ENCODE measurements around the gene LACTB. TPM values are rescaled to one million over a fixed set of nuclear protein-coding genes. Genes with fewer than 3 reads are reported as not detected.

The LACTB gene
- total RNA-seq, 6 experiments from 2014 or later = 16.4 to 34.8 (median 21.5) TPM

DNA sequence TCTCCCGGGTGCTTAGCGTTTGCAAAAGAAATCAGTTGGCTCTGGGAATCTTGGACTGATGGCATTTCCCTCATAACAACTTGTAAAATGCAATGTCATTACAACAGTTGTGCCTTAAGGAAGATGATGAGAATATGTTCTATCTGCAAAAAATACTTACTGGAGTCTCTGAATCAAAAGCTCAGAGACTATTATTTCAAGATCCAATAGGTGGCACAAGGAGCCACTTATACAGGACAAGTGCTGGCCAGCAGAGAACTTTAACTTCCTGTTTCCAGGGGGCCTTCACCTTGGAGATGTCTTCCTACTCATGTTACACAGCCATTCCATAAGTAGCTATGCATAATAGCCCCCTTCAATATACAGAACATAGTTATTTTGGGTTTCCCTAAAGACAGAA is 44.6 kb downstream of the LACTB start:
- no peak for TF ChIP-seq POLR2A (IDR thresholded peaks at IDR 0.05)
- TF ChIP-seq, protein P1, sequence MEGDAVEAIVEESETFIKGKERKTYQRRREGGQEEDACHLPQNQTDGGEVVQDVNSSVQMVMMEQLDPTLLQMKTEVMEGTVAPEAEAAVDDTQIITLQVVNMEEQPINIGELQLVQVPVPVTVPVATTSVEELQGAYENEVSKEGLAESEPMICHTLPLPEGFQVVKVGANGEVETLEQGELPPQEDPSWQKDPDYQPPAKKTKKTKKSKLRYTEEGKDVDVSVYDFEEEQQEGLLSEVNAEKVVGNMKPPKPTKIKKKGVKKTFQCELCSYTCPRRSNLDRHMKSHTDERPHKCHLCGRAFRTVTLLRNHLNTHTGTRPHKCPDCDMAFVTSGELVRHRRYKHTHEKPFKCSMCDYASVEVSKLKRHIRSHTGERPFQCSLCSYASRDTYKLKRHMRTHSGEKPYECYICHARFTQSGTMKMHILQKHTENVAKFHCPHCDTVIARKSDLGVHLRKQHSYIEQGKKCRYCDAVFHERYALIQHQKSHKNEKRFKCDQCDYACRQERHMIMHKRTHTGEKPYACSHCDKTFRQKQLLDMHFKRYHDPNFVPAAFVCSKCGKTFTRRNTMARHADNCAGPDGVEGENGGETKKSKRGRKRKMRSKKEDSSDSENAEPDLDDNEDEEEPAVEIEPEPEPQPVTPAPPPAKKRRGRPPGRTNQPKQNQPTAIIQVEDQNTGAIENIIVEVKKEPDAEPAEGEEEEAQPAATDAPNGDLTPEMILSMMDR (IDR thresholded peaks at IDR 0.05) = peak; percentile 9 to 23 (median 17)
- H3K4me3 ChIP-seq = no peak overlapping the region
- ATAC-seq (peak in 2 of 4 donors; percentile 44 to 65), DNase-seq (no peak)
- H3K27me3 ChIP-seq = no peaks in the 10 kb centered on the region
- WGBS (ENCODE audit: insufficient coverage, low coverage, low lambda C conversion rate, missing lambda C conversion rate) = 100% methylated on average over 2 of the region's 2 CpGs
- no peaks in the 10 kb centered on the region for H3K9me3 ChIP-seq
- intact Hi-C loops (cut with DNase I) = no loop called here
- H3K4me1 ChIP-seq = no peaks in the 10 kb centered on the region
- H3K27ac ChIP-seq = no peak overlapping the region
- H3K36me3 ChIP-seq = no peaks in the 10 kb centered on the region

DNA sequence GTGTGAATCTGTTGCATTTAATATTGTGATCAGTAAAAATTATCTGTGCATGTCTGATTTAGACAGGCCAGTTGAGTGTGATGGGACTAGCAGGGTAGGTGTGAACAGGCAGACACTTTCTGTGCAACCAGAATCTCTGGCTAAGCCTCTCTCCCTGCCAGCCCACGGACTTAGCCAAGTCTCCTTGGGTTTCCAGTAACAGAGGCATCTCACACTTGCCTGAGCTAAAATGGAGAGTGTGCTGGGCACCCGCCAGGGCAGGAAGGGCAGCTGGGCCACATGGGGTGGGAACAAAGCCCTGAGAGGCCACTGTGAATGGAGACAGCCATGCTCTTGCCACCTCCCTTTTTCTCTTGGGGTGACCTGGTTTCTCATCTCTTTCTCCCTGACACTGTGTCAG is 48.1 kb downstream of the LACTB start:
- no peak overlapping the region for H3K27ac ChIP-seq
- intact Hi-C loops (cut with DNase I) = no loop called here
- no peak for DNase-seq
- no CpG with 5 or more reads among the region's 2 CpGs for WGBS (ENCODE audit: insufficient coverage, low coverage, low lambda C conversion rate, missing lambda C conversion rate)
- TF ChIP-seq, protein P1 (IDR thresholded peaks at IDR 0.05) = no peak
- TF ChIP-seq POLR2A (IDR thresholded peaks at IDR 0.05) = no peak
- H3K36me3 ChIP-seq = no peaks in the 10 kb centered on the region
- H3K4me1 ChIP-seq = no peaks in the 10 kb centered on the region
- no peaks in the 10 kb centered on the region for H3K9me3 ChIP-seq
- H3K4me3 ChIP-seq = no peak overlapping the region
- no peaks in the 10 kb centered on the region for H3K27me3 ChIP-seq
- no peak for ATAC-seq

DNA sequence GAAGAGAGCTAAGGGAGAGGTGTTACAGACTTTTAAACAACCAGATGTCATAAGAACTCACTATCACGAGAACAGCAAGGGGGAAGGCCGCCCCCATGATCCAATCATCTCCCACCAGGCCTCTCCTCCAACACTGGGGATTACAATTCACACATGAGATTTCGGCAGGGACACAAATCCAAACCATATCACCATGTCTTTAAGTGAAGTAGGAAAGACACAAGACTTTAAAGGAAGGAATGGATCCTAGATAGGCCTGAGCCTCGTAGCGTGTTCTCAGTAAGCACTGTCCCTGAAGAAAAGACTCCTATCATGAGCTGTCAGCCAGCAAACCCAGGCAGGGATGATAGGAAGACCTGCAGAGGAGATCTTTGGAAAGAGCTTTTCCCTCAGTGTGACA is 50.7 kb downstream of the LACTB start:
- Histone ChIP-seq H3K27me3 (no peaks in the 10 kb centered on the region), H3K27ac (no peak overlapping the region), H3K4me1 (no peaks in the 10 kb centered on the region), H3K4me3 (no peak overlapping the region), H3K9me3 (no peaks in the 10 kb centered on the region), H3K36me3 (no peaks in the 10 kb centered on the region)
- DNase-seq (no peak), ATAC-seq (no peak)
- WGBS (ENCODE audit: insufficient coverage, low coverage, low lambda C conversion rate, missing lambda C conversion rate) = 94% methylated on average over 4 of the region's 5 CpGs
- TF ChIP-seq, protein P1 (IDR thresholded peaks at IDR 0.05) = no peak
- no peak for TF ChIP-seq POLR2A (IDR thresholded peaks at IDR 0.05)
- intact Hi-C loops (cut with DNase I) = no loop called here

DNA sequence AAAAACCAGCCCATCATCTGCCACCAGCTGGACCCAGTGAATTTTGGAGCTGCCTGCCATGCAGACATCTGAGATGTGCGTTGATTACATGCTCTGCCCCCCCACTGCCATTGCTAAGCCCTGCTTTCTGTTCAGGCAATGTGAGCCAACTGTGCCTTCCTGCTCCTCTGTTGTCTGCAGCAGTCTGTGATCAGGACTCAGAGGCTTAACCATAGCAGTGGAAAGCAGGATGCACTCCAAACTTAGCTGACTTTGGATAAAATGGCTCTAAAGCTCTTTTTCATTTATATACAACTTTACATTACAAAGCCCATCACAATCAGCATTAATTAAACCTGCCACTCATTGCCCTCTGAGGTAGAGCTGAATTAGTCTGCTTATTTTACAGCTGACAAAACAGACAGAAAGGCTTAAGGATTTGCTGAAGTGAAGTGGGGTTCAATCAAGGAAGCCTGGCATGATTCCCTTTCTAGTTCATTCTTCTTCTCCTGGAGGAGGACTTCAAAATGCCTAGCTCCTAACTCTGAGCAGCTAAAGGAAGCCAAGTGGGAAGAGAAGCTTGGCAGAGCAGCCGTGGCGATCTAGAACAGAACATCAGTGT is 51.3 kb downstream of the LACTB start:
- no peaks in the 10 kb centered on the region for H3K4me1 ChIP-seq
- no peak overlapping the region for H3K27ac ChIP-seq
- ATAC-seq = no peak
- WGBS (ENCODE audit: insufficient coverage, low coverage, low lambda C conversion rate, missing lambda C conversion rate) = 90% methylated on average over 2 of the region's 3 CpGs
- H3K4me3 ChIP-seq = no peak overlapping the region
- intact Hi-C loops (cut with DNase I) = no loop called here
- no peak for DNase-seq
- H3K36me3 ChIP-seq = no peaks in the 10 kb centered on the region
- H3K27me3 ChIP-seq = no peaks in the 10 kb centered on the region
- H3K9me3 ChIP-seq = no peaks in the 10 kb centered on the region
- TF ChIP-seq POLR2A (IDR thresholded peaks at IDR 0.05) = no peak
- TF ChIP-seq, protein P1 (IDR thresholded peaks at IDR 0.05) = no peak

DNA sequence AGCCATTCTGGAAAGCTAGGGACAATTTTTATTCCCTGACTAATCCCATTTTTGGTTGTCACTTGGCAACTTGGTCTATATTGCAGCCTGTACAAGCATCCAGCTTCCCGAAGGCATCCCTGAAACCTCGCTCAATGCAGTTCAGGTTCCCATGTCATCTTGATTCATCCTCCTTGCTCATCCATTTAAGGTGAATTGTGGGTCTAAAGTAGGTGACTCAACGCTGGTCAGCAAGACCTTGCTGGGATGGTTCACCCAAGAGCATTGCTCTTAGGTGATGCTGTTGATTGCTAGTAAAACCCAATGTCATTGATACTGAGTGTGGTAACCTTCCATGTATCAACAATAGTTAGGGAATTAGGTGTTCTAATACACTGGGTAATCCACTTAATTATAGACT is 54.6 kb downstream of the LACTB start:
- no peak for ATAC-seq
- no peak for DNase-seq
- WGBS (ENCODE audit: insufficient coverage, low coverage, low lambda C conversion rate, missing lambda C conversion rate) = 50% methylated on average over 2 of the region's 3 CpGs
- TF ChIP-seq, protein P1 (IDR thresholded peaks at IDR 0.05) = no peak
- TF ChIP-seq POLR2A (IDR thresholded peaks at IDR 0.05) = no peak
- no peaks in the 10 kb centered on the region for H3K4me1 ChIP-seq
- H3K9me3 ChIP-seq = no peaks in the 10 kb centered on the region
- H3K27me3 ChIP-seq = no peaks in the 10 kb centered on the region
- intact Hi-C loops (cut with DNase I) = no loop called here
- no peaks in the 10 kb centered on the region for H3K36me3 ChIP-seq
- H3K4me3 ChIP-seq = no peak overlapping the region
- H3K27ac ChIP-seq = no peak overlapping the region
